GM19035 (cell line): ENCODE measurements around the gene ADAMTS2.
"Not testable (repeated sequence)": the region's sequence is repeated elsewhere in the genome, so short reads cannot be mapped to it uniquely, and the experiment has no call there.

ENCODE experiments used
- ATAC-seq: cut with Tn5 transposase; IDR thresholded peaks from one replicate; pipeline ENCODE4 v1.9.1; 2021; ENCODE audit not compliant: unreplicated experiment

ADAMTS2 gene

GRCh38 chr5:179221196-179221876 lies 123.9 kb downstream of the ADAMTS2 start:
- ATAC-seq, result no peak

- no peak for ATAC-seq
Observed at GRCh38 chr5:179220716-179221115, 124.5 kb downstream of the ADAMTS2 start.

- ATAC-seq, result no peak
Observed at GRCh38 chr5:179219661-179220620, 125.3 kb downstream of the ADAMTS2 start.

GRCh38 chr5:179218943-179219330 lies 126.3 kb downstream of the ADAMTS2 start:
- no peak for ATAC-seq

GRCh38 chr5:179217956-179218942 lies 127.0 kb downstream of the ADAMTS2 start:
- ATAC-seq, result no peak

GRCh38 chr5:179217356-179217755 lies 127.9 kb downstream of the ADAMTS2 start:
- no peak for ATAC-seq

GRCh38 chr5:179216381-179216780 lies 128.9 kb downstream of the ADAMTS2 start:
- not testable (repeated sequence) for ATAC-seq

- ATAC-seq, result no peak
Observed at GRCh38 chr5:179215576-179215975, 129.7 kb downstream of the ADAMTS2 start.

GRCh38 chr5:179214678-179215077 lies 130.6 kb downstream of the ADAMTS2 start:
- ATAC-seq, result no peak

GRCh38 chr5:179212870-179213269 lies 132.4 kb downstream of the ADAMTS2 start:
- ATAC-seq, result no peak

- no peak for ATAC-seq
Observed at GRCh38 chr5:179211631-179212030, 133.6 kb downstream of the ADAMTS2 start.

- no peak for ATAC-seq
Observed at GRCh38 chr5:179211068-179211467, 134.2 kb downstream of the ADAMTS2 start.

GRCh38 chr5:179210478-179210877 lies 134.8 kb downstream of the ADAMTS2 start:
- ATAC-seq, result no peak

- ATAC-seq, result no peak
Observed at GRCh38 chr5:179209359-179210150, 135.7 kb downstream of the ADAMTS2 start.

- ATAC-seq, result no peak
Observed at GRCh38 chr5:179208706-179209358, 136.4 kb downstream of the ADAMTS2 start.

GRCh38 chr5:179207920-179208705 lies 137.1 kb downstream of the ADAMTS2 start:
- no peak for ATAC-seq

GRCh38 chr5:179207470-179207869 lies 137.8 kb downstream of the ADAMTS2 start:
- no peak for ATAC-seq

- no peak for ATAC-seq
Observed at GRCh38 chr5:179206366-179206765, 138.9 kb downstream of the ADAMTS2 start.

- no peak for ATAC-seq
Observed at GRCh38 chr5:179205277-179205676, 140.0 kb downstream of the ADAMTS2 start.
